ENCODE measurements around the gene TCP11L1. TPM values are rescaled to one million over a fixed set of nuclear protein-coding genes. Genes with fewer than 3 reads are reported as not detected.

Gene TCP11L1
- total RNA-seq, 4 donors from 2014 or later, result 33.5 to 73.6 (median 55.4) TPM

DNA sequence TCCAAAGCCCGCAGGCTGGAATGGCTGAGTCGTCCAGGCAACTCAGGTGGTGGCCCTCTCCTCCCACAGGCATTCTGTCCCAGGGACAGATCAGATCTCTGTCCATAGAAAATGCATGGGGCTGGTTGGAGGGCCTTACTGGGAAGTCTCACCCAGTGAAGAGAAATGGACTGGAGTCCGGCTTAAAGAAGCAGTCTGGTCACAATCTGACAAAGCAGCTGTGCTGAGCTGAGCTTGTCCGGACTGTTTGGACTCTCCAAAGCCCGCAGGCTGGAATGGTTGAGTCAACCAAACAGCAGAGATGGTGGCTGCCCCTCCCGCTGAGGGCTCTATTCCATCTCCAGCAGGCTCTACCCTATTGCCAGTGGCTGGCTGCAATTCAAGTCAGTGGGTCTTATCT, 38.1 kb upstream of the TCP11L1 start:
- Histone ChIP-seq H3K27ac (no peak overlapping the region), H3K27me3 (no peaks in the 10 kb centered on the region), H3K9me3 (no peaks in the 10 kb centered on the region), H3K4me3 (no peak overlapping the region), H3K4me1 (peaks cover 0 to 11% (median 0%) of the 10 kb centered on the region in 3 donors), H3K36me3 (no peaks in the 10 kb centered on the region)
- no peak for ATAC-seq
- TF ChIP-seq POLR2A (IDR thresholded peaks at IDR 0.05) (no peak), EP300 (IDR thresholded peaks at IDR 0.05) (no peak), POLR2AphosphoS5 (IDR thresholded peaks at IDR 0.05) (no peak)
- TF ChIP-seq, protein P1, sequence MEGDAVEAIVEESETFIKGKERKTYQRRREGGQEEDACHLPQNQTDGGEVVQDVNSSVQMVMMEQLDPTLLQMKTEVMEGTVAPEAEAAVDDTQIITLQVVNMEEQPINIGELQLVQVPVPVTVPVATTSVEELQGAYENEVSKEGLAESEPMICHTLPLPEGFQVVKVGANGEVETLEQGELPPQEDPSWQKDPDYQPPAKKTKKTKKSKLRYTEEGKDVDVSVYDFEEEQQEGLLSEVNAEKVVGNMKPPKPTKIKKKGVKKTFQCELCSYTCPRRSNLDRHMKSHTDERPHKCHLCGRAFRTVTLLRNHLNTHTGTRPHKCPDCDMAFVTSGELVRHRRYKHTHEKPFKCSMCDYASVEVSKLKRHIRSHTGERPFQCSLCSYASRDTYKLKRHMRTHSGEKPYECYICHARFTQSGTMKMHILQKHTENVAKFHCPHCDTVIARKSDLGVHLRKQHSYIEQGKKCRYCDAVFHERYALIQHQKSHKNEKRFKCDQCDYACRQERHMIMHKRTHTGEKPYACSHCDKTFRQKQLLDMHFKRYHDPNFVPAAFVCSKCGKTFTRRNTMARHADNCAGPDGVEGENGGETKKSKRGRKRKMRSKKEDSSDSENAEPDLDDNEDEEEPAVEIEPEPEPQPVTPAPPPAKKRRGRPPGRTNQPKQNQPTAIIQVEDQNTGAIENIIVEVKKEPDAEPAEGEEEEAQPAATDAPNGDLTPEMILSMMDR (IDR thresholded peaks at IDR 0.05), result no peak
- 80 to 100% methylated on average over 1 to 2 of the region's 6 CpGs for WGBS, 2 donors (ENCODE audit: low coverage in 1 of 2)

DNA sequence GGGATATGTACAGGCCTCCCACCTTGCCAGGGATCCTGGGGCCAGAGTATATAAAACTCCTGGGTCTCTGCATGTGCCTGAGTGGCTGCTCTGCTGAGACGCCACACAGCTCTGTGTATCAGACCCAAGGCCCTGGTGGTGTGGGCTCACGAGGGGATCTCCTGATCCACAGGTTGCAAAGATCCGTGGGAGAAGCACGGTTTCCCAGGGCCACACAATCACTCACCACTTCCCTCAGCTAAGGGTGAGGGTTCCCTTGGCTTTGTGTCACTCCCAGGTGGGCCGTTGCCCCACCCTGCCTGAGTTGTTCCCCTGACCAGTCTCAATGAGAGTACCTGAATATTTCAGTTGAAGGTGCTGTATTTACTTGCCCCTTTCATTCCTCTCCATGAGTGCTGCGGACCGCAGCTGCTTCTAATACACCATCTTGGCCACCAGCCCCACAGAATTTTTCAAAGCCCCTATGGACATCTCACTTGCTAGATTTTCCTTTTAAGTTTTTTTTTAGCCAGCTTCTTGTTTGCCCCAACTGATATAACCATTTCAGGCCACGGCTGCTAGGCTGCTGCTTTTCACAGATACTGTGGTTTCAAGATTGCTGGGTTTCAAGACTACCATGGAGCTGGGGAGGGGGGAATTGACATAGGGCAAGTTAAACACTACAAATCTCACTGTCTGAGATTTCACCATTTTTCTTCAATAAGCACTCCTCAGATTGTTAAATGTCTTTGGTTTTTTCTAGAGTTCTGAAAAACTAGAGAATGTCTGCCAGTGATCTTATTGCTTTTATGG, 37.4 kb upstream of the TCP11L1 start:
- Histone ChIP-seq H3K27me3 (no peaks in the 10 kb centered on the region), H3K4me3 (no peak overlapping the region), H3K9me3 (no peaks in the 10 kb centered on the region), H3K27ac (no peak overlapping the region), H3K4me1 (peaks cover 0 to 11% (median 0%) of the 10 kb centered on the region in 3 donors), H3K36me3 (no peaks in the 10 kb centered on the region)
- ATAC-seq, result no peak
- no peak for TF ChIP-seq EP300 (IDR thresholded peaks at IDR 0.05)
- TF ChIP-seq, protein P1 (IDR thresholded peaks at IDR 0.05), result no peak
- no peak for TF ChIP-seq POLR2A (IDR thresholded peaks at IDR 0.05)
- TF ChIP-seq POLR2AphosphoS5 (IDR thresholded peaks at IDR 0.05), result no peak
- 71 to 86% methylated on average over 3 to 6 of the region's 8 CpGs for WGBS, 2 donors (ENCODE audit: low coverage in 1 of 2)

DNA sequence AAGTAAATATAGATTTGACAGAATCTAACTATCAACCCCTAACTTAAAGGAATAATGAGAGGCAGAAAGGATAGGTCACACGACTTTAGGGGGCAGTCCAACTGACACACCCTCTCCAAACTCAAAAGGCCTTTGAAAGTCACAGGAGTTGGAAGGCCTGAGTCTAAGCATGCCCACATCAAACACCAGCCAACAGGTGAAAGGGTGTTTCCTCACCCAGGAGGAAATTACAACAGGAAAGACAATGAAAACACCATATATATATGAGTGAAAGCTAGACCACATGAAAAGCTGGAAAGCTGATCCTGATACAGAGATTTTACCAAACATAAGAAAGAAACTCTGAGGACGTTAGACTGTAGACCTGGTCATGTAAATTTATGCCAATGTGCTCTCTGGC, 34.2 kb upstream of the TCP11L1 start:
- Histone ChIP-seq H3K4me3 (no peak overlapping the region), H3K27me3 (peaks cover 6% of the 10 kb centered on the region), H3K9me3 (no peaks in the 10 kb centered on the region), H3K4me1 (peaks cover 0 to 6% (median 0%) of the 10 kb centered on the region in 3 donors), H3K27ac (no peak overlapping the region), H3K36me3 (no peaks in the 10 kb centered on the region)
- whole genome bisulfite sequencing, 2 donors (ENCODE audit: low coverage in 1 of 2), result 55 to 56% methylated on average over 2 of the region's 2 CpGs
- TF ChIP-seq EP300 (IDR thresholded peaks at IDR 0.05), result no peak
- TF ChIP-seq POLR2AphosphoS5 (IDR thresholded peaks at IDR 0.05), result no peak
- TF ChIP-seq, protein P1 (IDR thresholded peaks at IDR 0.05), result no peak
- no peak for TF ChIP-seq POLR2A (IDR thresholded peaks at IDR 0.05)
- no peak for ATAC-seq

DNA sequence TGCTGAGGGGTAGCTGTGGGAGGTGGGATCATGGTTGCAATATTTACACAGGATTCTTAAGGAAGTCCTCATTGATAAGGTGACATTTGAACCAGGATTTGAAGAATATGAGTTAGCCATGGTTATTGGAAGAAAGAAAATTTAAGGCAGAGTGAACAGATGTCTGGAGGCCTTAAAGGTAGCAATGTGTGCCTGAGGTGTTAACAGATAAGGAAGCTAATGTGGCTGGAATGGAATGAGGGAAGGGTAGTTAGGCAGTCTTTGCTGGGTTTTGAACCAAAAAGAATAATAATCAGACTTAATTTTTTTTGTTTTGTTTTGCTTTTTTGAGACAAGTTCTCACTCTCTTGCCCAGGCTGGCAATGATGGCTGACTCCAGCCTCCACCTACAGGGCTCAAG, 33.4 kb upstream of the TCP11L1 start:
- Histone ChIP-seq H3K4me3 (no peak overlapping the region), H3K27me3 (peaks cover 6% of the 10 kb centered on the region), H3K27ac (no peak overlapping the region), H3K36me3 (no peaks in the 10 kb centered on the region), H3K4me1 (no peaks in the 10 kb centered on the region), H3K9me3 (no peaks in the 10 kb centered on the region)
- TF ChIP-seq, protein P1 (IDR thresholded peaks at IDR 0.05), result no peak
- TF ChIP-seq POLR2AphosphoS5 (IDR thresholded peaks at IDR 0.05), result no peak
- TF ChIP-seq EP300 (IDR thresholded peaks at IDR 0.05), result no peak
- no peak for TF ChIP-seq POLR2A (IDR thresholded peaks at IDR 0.05)
- ATAC-seq, result no peak

DNA sequence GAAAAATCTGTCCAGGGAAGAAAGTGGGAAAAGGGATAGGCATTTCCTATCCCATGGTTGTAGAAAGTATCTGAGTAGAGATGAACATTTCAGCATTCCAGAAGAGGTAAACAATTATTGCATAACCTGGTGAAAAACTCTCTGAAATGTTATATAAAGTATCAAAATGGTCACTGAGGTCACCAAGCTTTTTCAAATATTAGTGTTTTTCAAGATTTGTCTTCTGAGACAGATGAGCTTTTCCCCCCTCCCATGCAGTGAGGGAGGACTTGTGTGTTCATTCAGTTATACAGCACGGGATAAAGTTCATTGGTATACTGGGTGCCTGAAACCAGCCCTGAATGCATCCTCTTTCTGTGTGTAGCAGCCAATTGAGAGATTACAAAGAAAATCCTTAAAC, 25.6 kb upstream of the TCP11L1 start:
- H3K36me3 ChIP-seq, result no peaks in the 10 kb centered on the region
- no peaks in the 10 kb centered on the region for H3K9me3 ChIP-seq
- WGBS, 2 donors (ENCODE audit: low coverage in 1 of 2), result 40 to 43% methylated on average over 1 of the region's 1 CpG
- no peak for ATAC-seq
- TF ChIP-seq EP300 (IDR thresholded peaks at IDR 0.05) (no peak), POLR2AphosphoS5 (IDR thresholded peaks at IDR 0.05) (no peak), POLR2A (IDR thresholded peaks at IDR 0.05) (no peak)
- TF ChIP-seq, protein P1 (IDR thresholded peaks at IDR 0.05), result no peak
- peaks cover 0 to 17% (median 0%) of the 10 kb centered on the region in 3 donors for H3K4me1 ChIP-seq
- no peak overlapping the region for H3K4me3 ChIP-seq
- peaks cover 6% of the 10 kb centered on the region for H3K27me3 ChIP-seq
- H3K27ac ChIP-seq, result no peak overlapping the region

Measured in gastroesophageal sphincter (tissue), 4 donors.